Left forelimb (tissue), 1 donor: ENCODE measurements around the gene INO80E.
"Not testable (repeated sequence)": the region's sequence is repeated elsewhere in the genome, so short reads cannot be mapped to it uniquely, and the experiment has no call there.

Experiments
- DNase-seq: peaks from one replicate; pipeline ENCODE4 v3.0.0-alpha.2; 2018; ENCODE audit warnings: low spot score

INO80E gene

GRCh38 chr16:30031477-30031918 is 35.5 kb downstream of the INO80E start:
- no peak for DNase-seq

- no peak for DNase-seq
These were observed 36.2 kb downstream of the INO80E start for GRCh38 chr16:30032083-30032819.

- DNase-seq = no peak
These were observed 37.2 kb downstream of the INO80E start for GRCh38 chr16:30033270-30033669.

- no peak for DNase-seq
These were observed 44.2 kb downstream of the INO80E start for GRCh38 chr16:30040221-30040620.

- DNase-seq = not testable (repeated sequence)
These were observed 44.6 kb downstream of the INO80E start for GRCh38 chr16:30040690-30041089.

- no peak for DNase-seq
These were observed 45.8 kb downstream of the INO80E start for GRCh38 chr16:30041841-30042240.

GRCh38 chr16:30046178-30046577 is 50.1 kb downstream of the INO80E start:
- no peak for DNase-seq

GRCh38 chr16:30046588-30046987 is 50.5 kb downstream of the INO80E start:
- DNase-seq = no peak

- DNase-seq = no peak
These were observed 53.8 kb downstream of the INO80E start for GRCh38 chr16:30049871-30050270.

- DNase-seq = no peak
These were observed 55.5 kb downstream of the INO80E start for GRCh38 chr16:30051518-30051917.

GRCh38 chr16:30052671-30053372 is 56.8 kb downstream of the INO80E start:
- peak; percentile 97 for DNase-seq

- DNase-seq = no peak
These were observed 57.5 kb downstream of the INO80E start for GRCh38 chr16:30053376-30054015.

- DNase-seq = no peak
These were observed 58.4 kb downstream of the INO80E start for GRCh38 chr16:30054451-30054850.

GRCh38 chr16:30054959-30055553 is 59.0 kb downstream of the INO80E start:
- no peak for DNase-seq
